Activated B cell treated with CpG ODN at 0.5 μM for 24 hours (primary cell): ENCODE measurements around the gene DISC1. TPM values are rescaled to one million over a fixed set of nuclear protein-coding genes. Genes with fewer than 3 reads are reported as not detected.
"Not testable (repeated sequence)": the region's sequence is repeated elsewhere in the genome, so short reads cannot be mapped to it uniquely, and the experiment has no call there.

Source experiments
- ATAC-seq: fragments of 200-7000 bp; cut with Tn5 transposase; one replicate; pipeline ENCODE4 v1.10.0; 2021; ENCODE audit warnings: low read depth, mild to moderate bottlenecking, moderate library complexity
- CTCF ChIA-PET: fragments of 350-600 bp; sonication (Branson Sonifier 250); formaldehyde crosslinking; loops from one replicate; lab custom pipeline; 2021; ENCODE audit warnings: antibody characterized with exemption; lab: Charles Lee
- POLR2A ChIA-PET: fragments of 350-600 bp; sonication (Branson Sonifier 250); formaldehyde crosslinking; loops from one replicate; lab custom pipeline; 2021; ENCODE audit warnings: antibody characterized with exemption; lab: Charles Lee
- DNase-seq: peaks from one replicate; pipeline ENCODE4 v3.0.0; 2022
- H3K27ac Mint-ChIP-seq: one replicate; pipeline ENCODE4 v1.8.0; 2020; ENCODE audit warnings: mixed read lengths
- H3K27me3 Mint-ChIP-seq: one replicate; pipeline ENCODE4 v1.8.0; 2021; ENCODE audit warnings: mixed read lengths
- H3K36me3 Mint-ChIP-seq: one replicate; pipeline ENCODE4 v1.8.0; 2021; ENCODE audit warnings: low read depth, mixed read lengths
- H3K4me1 Mint-ChIP-seq: one replicate; pipeline ENCODE4 v1.8.0; 2021; ENCODE audit warnings: mixed read lengths
- H3K4me3 Mint-ChIP-seq: one replicate; pipeline ENCODE4 v1.8.0; 2020; ENCODE audit warnings: mild to moderate bottlenecking, mixed read lengths
- H3K9me3 Mint-ChIP-seq: one replicate; pipeline ENCODE4 v1.8.0; 2020; ENCODE audit warnings: mixed read lengths
- intact Hi-C: fragments of 100-400 bp; cut with micrococcal nuclease; formaldehyde crosslinking; loops from one replicate; pipeline ENCODE4 v1.15.1; 2024
- total RNA-seq: library from RNA; stranded (reverse); gene quantifications from 2 replicates; pipeline ENCODE4 v1.2.3, GENCODE V29; 2022
- TF ChIP-seq, protein P1 (sequence below): fragments of 200-600 bp; IDR thresholded peaks from one replicate; pipeline ENCODE4 v1.8.0; 2022; ENCODE audit warnings: antibody characterized with exemption, mild to moderate bottlenecking

The DISC1 gene
- total RNA-seq, 1 donor from 2014 or later: 2.4 TPM

DNA sequence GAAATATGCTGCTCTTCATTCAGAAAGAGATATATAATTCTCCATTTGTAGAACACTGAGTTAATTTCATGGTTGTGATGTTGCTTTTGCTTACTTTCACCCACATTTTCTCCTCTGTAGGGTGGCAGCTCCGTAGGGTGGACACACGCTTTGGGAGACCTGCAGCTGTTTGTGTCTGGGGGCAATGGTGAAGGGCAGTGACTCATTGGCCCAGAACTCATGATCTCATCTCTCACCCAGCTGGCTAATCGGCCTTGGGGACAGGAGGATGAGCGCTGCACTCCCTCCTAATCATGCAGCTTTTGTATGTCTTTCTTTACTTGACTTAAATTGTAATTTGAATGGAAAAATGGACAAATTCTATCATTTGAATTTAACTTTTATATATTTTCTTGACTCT, 9.6 kb downstream of the DISC1 start:
- no peak for ATAC-seq
- no peak overlapping the region for H3K4me3 Mint-ChIP-seq
- no peak for DNase-seq
- TF ChIP-seq, protein P1, sequence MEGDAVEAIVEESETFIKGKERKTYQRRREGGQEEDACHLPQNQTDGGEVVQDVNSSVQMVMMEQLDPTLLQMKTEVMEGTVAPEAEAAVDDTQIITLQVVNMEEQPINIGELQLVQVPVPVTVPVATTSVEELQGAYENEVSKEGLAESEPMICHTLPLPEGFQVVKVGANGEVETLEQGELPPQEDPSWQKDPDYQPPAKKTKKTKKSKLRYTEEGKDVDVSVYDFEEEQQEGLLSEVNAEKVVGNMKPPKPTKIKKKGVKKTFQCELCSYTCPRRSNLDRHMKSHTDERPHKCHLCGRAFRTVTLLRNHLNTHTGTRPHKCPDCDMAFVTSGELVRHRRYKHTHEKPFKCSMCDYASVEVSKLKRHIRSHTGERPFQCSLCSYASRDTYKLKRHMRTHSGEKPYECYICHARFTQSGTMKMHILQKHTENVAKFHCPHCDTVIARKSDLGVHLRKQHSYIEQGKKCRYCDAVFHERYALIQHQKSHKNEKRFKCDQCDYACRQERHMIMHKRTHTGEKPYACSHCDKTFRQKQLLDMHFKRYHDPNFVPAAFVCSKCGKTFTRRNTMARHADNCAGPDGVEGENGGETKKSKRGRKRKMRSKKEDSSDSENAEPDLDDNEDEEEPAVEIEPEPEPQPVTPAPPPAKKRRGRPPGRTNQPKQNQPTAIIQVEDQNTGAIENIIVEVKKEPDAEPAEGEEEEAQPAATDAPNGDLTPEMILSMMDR: no peak
- H3K27me3 Mint-ChIP-seq: no peaks in the 10 kb centered on the region
- no peak overlapping the region for H3K27ac Mint-ChIP-seq
- no peaks in the 10 kb centered on the region for H3K9me3 Mint-ChIP-seq
- no peaks in the 10 kb centered on the region for H3K36me3 Mint-ChIP-seq
- ChIA-PET CTCF (no interaction called here), POLR2A (no interaction called here)
- intact Hi-C loops: no loop called here
- no peaks in the 10 kb centered on the region for H3K4me1 Mint-ChIP-seq

DNA sequence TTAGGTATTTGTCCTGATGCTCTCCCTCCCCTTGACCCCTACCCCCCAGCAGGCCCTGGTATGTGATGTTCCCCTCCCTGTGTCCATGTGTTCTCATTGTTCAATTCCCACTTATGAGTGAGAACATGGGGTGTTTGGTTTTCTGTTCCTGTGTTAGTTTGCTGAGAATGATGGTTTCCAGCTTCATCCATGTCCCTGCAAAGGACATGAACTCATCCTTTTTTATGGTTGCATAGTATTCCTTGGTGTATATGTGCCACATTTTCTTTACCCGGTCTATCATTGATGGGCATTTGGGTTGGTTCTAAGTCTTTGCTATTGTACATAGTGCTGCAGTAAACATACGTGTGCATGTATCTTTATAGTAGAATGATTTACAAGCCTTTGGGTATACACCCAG, 10.3 kb downstream of the DISC1 start:
- H3K4me3 Mint-ChIP-seq, H3K27me3 Mint-ChIP-seq, H3K27ac Mint-ChIP-seq, DNase-seq, H3K9me3 Mint-ChIP-seq, POLR2A ChIA-PET, intact Hi-C loops, CTCF ChIA-PET, H3K36me3 Mint-ChIP-seq, H3K4me1 Mint-ChIP-seq, ATAC-seq: not testable (repeated sequence)

GRCh38 chr1:231638647-231639046, 12.1 kb downstream of the DISC1 start:
- no peak overlapping the region for H3K27ac Mint-ChIP-seq
- ChIA-PET CTCF (no interaction called here), POLR2A (no interaction called here)
- intact Hi-C loops: no loop called here
- TF ChIP-seq, protein P1: no peak
- no peaks in the 10 kb centered on the region for H3K4me1 Mint-ChIP-seq
- no peak for DNase-seq
- no peaks in the 10 kb centered on the region for H3K36me3 Mint-ChIP-seq
- H3K4me3 Mint-ChIP-seq: no peak overlapping the region
- no peaks in the 10 kb centered on the region for H3K9me3 Mint-ChIP-seq
- H3K27me3 Mint-ChIP-seq: no peaks in the 10 kb centered on the region
- no peak for ATAC-seq

- intact Hi-C loops: no loop called here
- H3K4me1 Mint-ChIP-seq: no peaks in the 10 kb centered on the region
- DNase-seq (no peak), ATAC-seq (no peak)
- TF ChIP-seq, protein P1: no peak
- H3K27ac Mint-ChIP-seq: no peak overlapping the region
- ChIA-PET POLR2A (no interaction called here), CTCF (no interaction called here)
- no peaks in the 10 kb centered on the region for H3K27me3 Mint-ChIP-seq
- H3K9me3 Mint-ChIP-seq: no peaks in the 10 kb centered on the region
- no peak overlapping the region for H3K4me3 Mint-ChIP-seq
- no peaks in the 10 kb centered on the region for H3K36me3 Mint-ChIP-seq
These were observed 13.2 kb downstream of the DISC1 start for GRCh38 chr1:231639819-231640218.

GRCh38 chr1:231641444-231641843, 14.9 kb downstream of the DISC1 start:
- POLR2A ChIA-PET, H3K36me3 Mint-ChIP-seq, H3K4me1 Mint-ChIP-seq, H3K9me3 Mint-ChIP-seq, H3K27ac Mint-ChIP-seq, H3K27me3 Mint-ChIP-seq, CTCF ChIA-PET, ATAC-seq, DNase-seq, intact Hi-C loops, H3K4me3 Mint-ChIP-seq: not testable (repeated sequence)

- H3K4me3 Mint-ChIP-seq, CTCF ChIA-PET, DNase-seq, H3K36me3 Mint-ChIP-seq, ATAC-seq, H3K27ac Mint-ChIP-seq, H3K4me1 Mint-ChIP-seq, H3K9me3 Mint-ChIP-seq, POLR2A ChIA-PET, H3K27me3 Mint-ChIP-seq, intact Hi-C loops: not testable (repeated sequence)
These were observed 15.5 kb downstream of the DISC1 start for GRCh38 chr1:231642061-231642460.

DNA sequence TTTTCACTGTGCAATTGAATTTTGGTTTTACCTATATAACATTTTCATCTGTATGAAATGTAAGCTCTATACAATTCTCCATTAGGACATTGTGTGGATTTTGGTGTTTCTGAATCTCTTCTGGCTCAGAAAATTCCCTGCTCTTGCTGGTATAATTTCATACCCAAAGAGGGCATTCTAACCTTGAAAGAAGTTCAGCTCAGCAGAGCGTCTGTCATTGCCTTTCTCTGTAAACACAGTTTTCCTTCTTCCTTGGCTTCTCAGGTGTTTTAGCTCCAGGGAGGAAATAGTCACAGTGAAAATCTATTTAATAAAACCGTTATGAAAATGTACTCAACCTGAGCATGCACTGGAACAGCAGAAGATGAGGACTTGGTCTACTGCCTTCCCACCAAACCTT, 16.0 kb downstream of the DISC1 start:
- TF ChIP-seq, protein P1: no peak
- ChIA-PET CTCF (no interaction called here), POLR2A (no interaction called here)
- H3K4me3 Mint-ChIP-seq: no peak overlapping the region
- DNase-seq (no peak), ATAC-seq (no peak)
- no peak overlapping the region for H3K27ac Mint-ChIP-seq
- peaks cover 2% of the 10 kb centered on the region for H3K27me3 Mint-ChIP-seq
- H3K4me1 Mint-ChIP-seq: no peaks in the 10 kb centered on the region
- peaks cover 2% of the 10 kb centered on the region for H3K9me3 Mint-ChIP-seq
- H3K36me3 Mint-ChIP-seq: no peaks in the 10 kb centered on the region
- intact Hi-C loops: no loop called here
